GM21825 (cell line): ENCODE data around the gene C2CD2L.
"Not testable (repeated sequence)": the region's sequence is repeated elsewhere in the genome, so short reads cannot be mapped to it uniquely, and the experiment has no call there.

Source experiments
- ATAC-seq: cut with Tn5 transposase; IDR thresholded peaks from one replicate; pipeline ENCODE4 v1.9.1; 2021; ENCODE audit warnings: mild to moderate bottlenecking, moderate library complexity; ENCODE audit not compliant: unreplicated experiment

The C2CD2L gene

DNA sequence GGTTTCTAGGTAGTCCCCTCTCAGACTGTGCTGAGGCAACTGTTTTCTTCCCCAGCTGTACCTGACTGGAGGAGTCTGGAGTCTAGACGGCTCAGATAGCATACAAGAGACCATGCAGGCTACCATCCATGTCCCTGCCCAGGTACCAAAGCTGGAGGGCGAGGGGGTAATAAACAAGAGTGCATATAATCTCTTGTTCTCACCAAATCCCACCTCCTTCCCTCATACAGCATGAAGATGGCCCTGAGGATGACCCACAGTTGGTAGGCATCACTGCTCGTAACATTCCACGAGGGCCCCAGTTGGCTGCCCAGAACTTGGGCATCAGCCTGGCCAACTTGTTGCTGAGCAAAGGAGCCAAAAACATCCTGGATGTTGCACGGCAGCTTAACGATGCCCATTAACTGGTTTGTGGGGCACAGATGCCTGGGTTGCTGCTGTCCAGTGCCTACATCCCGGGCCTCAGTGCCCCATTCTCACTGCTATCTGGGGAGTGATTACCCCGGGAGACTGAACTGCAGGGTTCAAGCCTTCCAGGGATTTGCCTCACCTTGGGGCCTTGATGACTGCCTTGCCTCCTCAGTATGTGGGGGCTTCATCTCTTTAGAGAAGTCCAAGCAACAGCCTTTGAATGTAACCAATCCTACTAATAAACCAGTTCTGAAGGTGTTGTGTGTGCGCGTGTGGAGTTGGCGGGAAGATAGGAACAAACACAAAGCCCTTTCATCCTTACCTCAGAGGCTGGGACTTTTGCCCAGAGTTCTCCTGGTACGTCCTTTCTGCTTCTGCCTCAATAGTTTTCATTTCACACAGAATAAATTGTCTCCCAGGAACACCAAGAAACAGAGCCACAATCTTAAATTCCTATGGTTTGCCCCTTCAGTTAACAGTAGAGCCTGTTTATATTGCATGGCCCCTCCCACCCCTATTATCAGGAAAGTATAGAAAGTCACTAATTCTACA, 14.0 kb upstream of the C2CD2L start:
- ATAC-seq = no peak

GRCh38 chr11:119093942-119094815, 13.0 kb upstream of the C2CD2L start:
- ATAC-seq = peak; percentile 7

DNA sequence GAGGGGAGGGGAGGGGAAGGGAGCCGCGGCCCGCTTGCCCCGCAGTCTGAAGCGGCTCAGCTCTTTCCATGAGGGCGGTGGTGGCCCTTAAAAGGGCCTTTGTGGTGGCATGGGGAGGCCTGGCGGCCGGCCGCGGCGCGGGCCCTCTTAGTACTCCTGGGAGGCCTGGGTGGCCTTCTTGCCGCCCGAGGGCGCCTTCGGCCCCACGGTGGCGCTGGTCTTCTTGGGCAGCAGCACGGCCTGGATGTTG, 12.4 kb upstream of the C2CD2L start:
- ATAC-seq = peak; percentile 35

DNA sequence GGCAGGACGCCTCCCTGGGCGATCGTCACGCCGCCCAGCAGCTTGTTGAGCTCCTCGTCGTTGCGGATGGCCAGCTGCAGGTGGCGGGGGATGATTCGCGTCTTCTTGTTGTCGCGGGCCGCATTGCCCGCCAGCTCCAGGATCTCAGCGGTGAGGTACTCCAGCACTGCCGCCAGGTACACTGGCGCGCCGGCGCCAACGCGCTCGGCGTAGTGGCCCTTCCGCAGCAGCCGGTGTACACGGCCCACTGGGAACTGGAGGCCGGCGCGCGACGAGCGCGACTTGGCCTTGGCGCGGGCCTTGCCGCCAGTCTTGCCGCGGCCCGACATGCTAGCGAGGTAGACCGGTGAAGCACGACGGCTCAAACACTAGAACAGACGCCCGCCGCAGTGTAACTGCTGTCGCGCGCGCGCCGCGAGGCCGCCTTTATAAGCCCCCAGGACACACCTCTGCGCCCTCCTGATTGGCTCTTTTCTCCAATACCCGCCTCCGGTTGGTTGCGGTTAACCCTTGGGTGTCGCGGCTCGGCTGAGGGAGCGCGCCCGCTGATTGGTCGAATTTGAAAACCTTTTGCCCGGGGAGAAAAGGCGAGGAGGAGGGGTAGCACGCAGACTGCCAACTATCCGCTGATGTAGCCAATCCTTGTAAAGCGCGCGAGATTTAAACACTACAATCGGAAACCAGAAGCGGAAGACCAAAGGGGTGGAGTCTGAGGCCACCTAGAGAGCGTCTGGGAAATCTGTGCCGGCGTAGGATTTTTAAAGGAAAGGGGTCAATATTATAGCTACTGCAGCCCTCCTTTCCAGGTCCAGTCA, 11.9 kb upstream of the C2CD2L start:
- ATAC-seq = peak; percentile 77

- ATAC-seq = no peak
Measured at GRCh38 chr11:119099711-119100110, 7.4 kb upstream of the C2CD2L start.

DNA sequence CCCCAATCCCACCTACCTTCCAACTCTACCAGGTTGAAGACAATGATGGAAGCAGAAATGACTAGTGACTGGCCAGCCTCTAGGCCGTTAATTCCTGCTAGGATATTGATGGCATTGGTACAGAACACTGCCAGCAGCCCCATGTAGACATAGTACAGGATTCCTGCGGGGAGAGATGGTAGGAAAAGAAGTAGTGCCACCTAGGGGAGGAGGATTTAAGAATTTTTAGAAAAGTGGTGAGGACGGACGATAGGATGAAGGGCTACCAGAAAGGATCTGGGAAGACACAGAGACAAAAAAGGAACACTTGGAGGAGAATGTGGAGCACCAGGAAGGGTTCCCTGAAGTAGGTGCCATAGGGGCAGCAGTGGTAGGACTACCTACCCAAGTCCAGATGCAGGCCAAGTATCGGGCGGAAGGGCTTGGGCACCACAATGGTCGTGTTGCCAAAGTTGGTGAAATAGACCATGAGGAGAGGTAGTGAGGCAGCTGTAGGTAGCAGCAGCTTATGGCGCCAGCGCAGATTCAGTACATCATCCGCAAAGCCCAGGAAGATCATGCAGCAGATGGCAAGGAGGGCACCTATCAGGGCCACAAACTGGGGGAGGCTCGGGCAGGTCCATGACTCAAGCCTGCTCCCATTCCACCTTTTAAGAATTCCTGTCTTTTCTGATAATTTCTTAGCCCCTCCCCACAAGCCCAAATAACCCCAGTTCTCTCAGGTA, 6.7 kb upstream of the C2CD2L start:
- ATAC-seq = no peak

DNA sequence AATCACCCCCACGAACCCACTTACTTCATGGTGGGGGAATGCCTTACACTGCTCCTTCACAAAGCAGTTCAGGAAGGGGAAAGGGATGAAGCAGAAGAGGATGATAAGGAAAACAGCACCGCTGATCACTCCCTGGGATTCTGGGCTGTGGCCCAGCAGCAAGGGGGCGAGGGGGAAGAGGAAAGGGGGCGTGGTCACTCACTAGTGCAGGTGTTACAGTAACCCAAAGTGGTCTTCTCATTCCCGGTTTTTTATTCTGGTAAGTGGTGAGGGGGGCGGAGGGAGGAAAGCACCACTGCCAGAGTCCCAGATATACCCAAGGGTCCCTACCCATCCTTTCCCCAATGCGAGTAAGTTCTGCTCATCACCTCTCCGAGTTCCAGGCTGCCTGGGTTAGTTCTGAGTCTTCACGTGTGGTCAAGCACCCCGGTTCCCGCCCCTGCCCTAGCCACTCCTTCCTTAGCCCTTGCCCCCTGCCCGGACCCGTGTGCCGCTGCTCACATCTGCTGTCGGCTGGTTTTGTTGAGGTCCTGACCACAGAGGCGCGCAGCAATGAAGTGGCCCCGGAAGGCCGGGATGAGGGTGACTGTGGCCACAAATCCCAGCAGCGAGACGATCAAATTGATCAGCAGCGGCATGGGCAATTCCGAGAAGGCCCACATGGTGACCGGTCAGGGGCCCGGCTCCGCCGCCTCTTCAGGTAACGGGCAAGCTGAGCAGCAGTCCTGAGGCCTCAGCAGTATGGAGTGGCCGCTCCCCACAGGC, 6.0 kb upstream of the C2CD2L start:
- ATAC-seq = peak; percentile 10

DNA sequence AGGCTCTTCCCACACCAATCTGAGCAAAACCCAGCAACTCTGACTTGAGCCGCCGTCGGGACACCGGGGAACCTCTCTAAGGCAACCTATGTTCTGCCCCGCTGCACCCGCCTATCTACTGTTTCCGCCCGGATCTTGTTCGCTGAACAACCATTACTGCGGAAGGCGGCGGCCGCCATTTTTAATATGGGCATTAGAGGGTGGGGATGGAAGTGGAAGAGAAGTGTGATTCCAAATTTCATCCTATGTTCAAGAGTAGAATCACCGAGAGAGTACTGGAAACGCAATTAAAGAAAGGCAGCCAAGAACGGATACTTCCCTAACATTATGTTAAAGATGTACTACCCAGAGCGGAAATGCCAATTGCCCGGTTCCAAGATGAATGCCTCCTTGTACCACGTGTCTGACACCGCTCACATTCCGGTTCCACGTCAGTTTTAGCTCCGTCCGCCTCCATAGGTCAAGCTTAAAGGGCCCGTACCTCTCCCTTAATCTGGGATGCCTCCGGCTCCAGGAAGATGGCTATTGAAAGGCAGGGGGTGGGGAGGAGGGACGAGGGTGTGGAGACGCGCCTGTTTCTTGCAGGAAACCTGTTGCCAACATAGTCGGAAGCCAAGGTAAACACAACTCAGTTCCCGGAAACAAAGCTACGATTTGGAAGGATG, 5.3 kb upstream of the C2CD2L start, which contains the start of gene DPAGT1:
Gene DPAGT1 (minus strand): TSS at position 95 of the 665 bp plus-strand sequence. CDS start 198 bp downstream, outside the sequence.
- ATAC-seq = peak; percentile 69

- ATAC-seq = not testable (repeated sequence)
Measured at GRCh38 chr11:119103161-119103664, 3.9 kb upstream of the C2CD2L start.

- no peak for ATAC-seq
Measured at GRCh38 chr11:119103793-119104192, 3.4 kb upstream of the C2CD2L start.

GRCh38 chr11:119107538-119108145, 498 bp downstream of the C2CD2L start:
- peak; percentile 19 for ATAC-seq

DNA sequence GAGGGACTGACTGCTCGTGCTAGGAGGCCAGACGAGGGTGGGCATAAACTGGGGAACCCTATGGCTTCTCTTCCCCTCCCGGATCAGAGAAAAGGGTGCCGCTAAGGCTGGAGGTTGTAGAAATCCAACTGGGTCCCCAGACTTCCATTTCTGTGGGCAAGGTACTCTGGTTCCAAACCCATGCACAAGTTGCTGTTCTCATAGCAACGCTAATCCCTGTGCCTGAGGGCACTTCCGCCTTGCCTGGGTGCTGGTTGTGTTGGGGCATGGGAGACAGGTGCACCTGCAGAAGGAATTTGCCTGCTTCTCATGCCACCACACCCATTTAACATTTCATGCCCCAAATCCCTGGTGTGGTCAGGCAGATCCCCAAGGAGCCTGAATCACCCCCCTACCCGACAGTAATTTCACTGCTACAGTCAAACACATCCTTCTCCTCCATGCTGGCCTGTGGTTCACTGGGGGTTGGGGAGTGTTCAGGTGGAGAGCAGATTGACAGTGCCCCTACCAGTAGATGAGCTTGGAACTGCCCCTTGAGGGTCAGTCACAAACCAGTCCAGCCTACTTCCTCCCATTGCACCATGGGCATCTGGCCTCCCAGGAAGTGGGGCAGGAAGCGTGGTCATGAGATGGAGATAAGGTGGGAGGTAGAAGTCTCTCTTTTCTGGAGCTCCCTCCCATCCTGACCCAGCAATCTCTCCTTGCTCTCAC, 1.2 kb downstream of the C2CD2L start:
- peak; percentile 14 for ATAC-seq

- no peak for ATAC-seq
Measured at GRCh38 chr11:119108857-119109221, 1.7 kb downstream of the C2CD2L start.

DNA sequence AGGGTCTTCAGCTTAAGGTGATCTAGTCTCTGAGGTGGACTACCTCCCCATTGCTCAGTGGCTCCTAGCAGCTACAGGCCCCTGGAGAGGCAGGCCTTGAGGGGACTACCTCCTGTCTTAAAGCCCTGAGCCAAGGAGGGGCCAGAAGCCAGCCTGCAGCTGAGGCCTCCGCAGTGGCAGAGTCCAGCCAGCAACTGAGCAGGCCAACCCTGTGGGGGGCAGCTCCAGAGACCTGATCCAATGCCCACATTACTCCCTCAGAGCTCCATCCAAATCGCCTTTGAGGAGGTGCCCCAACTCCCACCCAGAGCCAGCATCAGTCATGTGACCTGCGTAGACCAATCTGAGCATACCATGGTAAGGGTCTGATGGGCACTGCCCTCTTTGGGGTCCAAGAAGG, 2.7 kb downstream of the C2CD2L start:
- ATAC-seq = no peak

DNA sequence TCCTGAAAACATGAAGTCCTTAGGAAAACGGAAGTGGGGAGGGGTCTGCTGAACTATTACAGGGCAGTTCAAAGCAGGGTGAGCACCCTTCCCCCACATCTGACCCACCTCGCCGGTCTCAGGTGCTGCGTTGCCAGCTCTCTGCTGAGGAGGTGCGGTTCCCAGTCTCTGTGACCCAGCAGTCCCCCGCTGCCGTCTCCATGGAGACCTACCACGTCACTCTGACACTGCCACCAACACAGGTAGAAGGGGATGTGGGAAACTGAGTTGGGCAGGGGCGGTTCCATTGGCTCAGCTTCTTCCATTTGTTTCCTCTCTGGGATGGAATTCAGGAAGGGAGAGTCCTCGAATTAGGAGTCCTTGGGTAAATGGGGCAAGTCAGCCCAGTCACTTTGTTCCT, 3.3 kb downstream of the C2CD2L start:
- ATAC-seq = no peak

DNA sequence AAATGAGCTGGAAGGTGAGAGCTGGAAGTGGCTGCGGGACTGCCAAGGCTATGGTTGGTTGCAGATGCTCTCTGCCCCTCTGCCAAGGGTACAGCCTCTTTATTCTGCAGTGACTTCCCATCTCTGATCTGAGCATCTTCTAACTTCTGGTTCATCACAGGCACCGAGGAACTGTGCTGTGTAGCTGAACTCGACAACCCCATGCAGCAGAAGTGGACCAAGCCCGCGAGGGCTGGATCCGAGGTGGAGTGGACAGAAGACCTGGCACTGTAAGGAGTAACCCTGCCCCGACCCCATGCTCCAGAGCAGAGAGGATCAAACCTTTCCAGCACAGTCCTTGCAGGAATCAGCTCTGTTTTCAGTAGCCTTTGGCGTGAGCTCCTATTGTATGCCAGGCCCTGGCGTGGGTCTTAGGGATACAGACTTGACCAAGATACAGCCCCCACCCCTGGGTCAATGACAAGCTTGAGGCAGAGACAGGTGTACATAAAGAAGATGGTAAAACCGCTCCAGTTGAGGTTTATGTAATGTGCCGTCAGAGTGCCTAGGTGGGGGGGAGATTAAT, 4.3 kb downstream of the C2CD2L start:
- ATAC-seq = no peak

GRCh38 chr11:119112314-119113020, 5.3 kb downstream of the C2CD2L start:
- ATAC-seq = no peak
